Epithelial cell of proximal tubule (primary cell): ENCODE measurements around the gene ANAPC2. TPM values are rescaled to one million over a fixed set of nuclear protein-coding genes. Genes with fewer than 3 reads are reported as not detected.

Source experiments
- DNase-seq: peaks from one replicate; pipeline ENCODE4 v3.0.0-alpha.2; 2011; ENCODE audit warnings: low read depth
- H3K4me3 ChIP-seq: 2 replicates; pipeline ENCODE4 v1.5.1; 2011; ENCODE audit warnings: low read depth, mild to moderate bottlenecking, low read length
- CTCF ChIP-seq: conservative IDR thresholded peaks from 2 replicates; pipeline ENCODE4 v1.5.1; 2012; ENCODE audit warnings: low read depth, mild to moderate bottlenecking, low read length
- total RNA-seq: library from RNA; depleted of rRNA; stranded (reverse); fragments of >200 nt; gene quantifications from 2 replicates; pipeline ENCODE4 v1.2.3, GENCODE V29; 2015

The ANAPC2 gene
- total RNA-seq, 1 donor from 2014 or later = 16.7 TPM

GRCh38 chr9:137176302-137177182, 11.8 kb downstream of the ANAPC2 start:
- no peak overlapping the region for H3K4me3 ChIP-seq
- TF ChIP-seq CTCF = peak; percentile 70
- no peak for DNase-seq

- peak; percentile 27 for TF ChIP-seq CTCF
- no peak overlapping the region for H3K4me3 ChIP-seq
- no peak for DNase-seq
These were observed 12.9 kb downstream of the ANAPC2 start for GRCh38 chr9:137175345-137175961.

GRCh38 chr9:137174722-137175293, 13.6 kb downstream of the ANAPC2 start:
- no peak for DNase-seq
- H3K4me3 ChIP-seq = no peak overlapping the region
- no peak for TF ChIP-seq CTCF

- no peak for DNase-seq
- no peak for TF ChIP-seq CTCF
- no peak overlapping the region for H3K4me3 ChIP-seq
These were observed 14.3 kb downstream of the ANAPC2 start for GRCh38 chr9:137173796-137174664.

GRCh38 chr9:137172901-137173795, 15.2 kb downstream of the ANAPC2 start:
- no peak overlapping the region for H3K4me3 ChIP-seq
- no peak for TF ChIP-seq CTCF
- DNase-seq = no peak
